GM18861 (cell line): ENCODE measurements around the gene FAM114A1.

Experiments
- ATAC-seq: cut with Tn5 transposase; IDR thresholded peaks from one replicate; pipeline ENCODE4 v1.9.1; 2021; ENCODE audit not compliant: unreplicated experiment

The FAM114A1 gene

DNA sequence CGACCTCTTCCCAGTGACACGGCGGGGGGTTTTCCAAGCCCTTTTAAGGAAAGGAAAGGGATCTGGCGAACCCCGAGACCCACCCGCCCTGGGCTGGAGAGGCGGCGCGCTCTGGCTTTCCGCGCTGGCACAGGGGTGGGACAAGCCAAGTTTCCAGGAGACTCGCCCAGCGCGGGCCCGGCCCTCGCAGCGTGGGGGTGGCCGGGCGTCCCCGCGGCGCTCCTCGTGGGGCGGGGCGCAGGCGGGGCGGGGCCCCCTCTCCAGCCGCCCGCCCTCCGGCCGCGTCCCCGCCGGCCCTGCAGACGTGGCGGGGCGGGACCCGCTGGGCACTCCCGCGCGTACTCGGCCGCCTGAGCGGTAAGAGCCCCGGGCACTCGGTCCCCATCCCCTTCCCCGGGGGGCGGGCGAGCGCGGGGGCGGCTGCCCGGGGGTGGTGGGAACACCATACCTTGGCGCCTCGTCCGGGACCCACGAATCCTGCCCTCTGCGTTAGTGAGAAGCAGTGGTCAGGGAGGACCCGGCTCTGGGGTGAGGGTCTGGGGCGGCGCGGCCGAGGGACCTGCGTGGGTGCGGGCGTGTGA is at the start of gene FAM114A1:
Gene FAM114A1, plus strand, starts transcription at position 329 of the 581 bp plus-strand sequence. CDS start 10,273 bp downstream, outside the sequence.
- ATAC-seq: peak; percentile 53

DNA sequence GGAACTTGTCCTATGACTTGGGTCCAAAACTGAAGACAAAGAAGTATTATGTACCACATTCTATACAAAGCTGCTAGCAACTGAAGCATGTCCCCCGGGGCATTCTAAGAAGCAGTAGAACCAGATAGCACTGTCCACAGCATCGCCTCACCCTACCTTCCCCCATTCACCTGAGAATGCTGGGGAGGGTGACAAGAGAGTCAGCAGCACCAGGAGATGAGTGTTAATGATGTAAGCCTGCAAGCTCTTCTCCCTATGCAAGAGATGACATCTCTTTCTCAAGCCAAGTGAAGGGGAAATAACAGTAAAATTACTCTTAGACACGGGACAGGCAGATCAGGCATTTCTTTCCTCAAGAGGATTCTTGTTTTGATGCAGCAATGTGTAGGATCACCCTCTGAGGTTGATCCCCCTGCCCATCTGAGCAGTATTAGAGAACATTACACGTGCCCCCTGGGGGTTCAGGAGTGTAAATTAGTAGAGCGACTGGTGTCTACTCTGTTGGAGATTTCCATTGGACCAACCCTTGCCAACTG is 49.1 kb upstream of the FAM114A1 start:
- ATAC-seq: peak; percentile 49

DNA sequence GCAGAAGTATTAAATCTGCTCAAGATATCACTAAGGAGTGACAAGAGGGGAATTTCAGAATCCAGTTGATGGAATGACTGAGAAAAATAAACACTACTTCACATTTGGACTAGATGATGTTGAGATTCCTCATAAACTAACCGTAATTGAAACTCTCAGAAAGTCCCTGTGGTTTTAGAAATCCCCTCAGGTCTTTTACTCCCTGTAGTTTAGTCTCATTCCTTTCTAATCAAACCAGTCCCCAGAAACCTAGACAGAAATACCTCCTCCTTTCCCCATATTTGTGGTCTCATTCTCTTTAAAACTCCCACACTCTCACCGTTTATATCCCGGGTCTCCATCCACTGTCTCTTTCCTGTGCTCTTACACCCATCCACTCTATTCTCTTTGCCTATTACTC is 48.0 kb upstream of the FAM114A1 start:
- no peak for ATAC-seq

DNA sequence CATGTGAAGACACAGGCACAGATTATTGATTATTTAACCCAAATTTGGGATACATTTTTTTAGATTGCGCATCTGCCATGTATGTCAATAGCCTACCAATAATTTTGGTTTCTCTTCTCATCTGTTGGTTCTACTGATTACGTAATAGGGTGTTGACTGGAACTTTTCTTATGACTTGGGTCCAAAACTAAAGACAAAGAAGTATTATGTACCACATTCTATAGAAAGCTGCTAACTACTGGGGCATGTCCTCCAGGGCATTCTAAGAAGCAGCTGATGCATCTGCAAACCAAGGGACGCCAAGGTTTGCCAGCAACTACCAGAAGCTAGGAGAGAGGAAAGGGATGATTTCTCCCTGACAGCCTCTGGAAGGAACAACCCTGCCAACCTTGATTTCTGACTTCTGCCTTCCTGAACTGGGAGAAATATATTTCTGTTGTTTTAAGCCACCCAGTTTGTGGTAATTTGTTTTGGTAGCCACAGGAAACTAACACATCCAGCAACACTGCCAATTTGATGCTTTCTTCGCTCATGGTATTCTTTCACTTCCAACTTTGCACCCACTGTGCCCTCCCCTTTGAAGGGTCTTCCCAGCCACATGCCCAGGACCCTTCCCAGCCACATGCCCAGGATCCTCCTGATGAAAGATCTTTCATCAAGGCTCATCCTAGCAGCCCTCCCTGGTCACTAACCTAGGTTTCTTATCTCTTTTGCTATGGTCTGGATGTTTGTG is 47.1 kb upstream of the FAM114A1 start:
- ATAC-seq: peak; percentile 43

DNA sequence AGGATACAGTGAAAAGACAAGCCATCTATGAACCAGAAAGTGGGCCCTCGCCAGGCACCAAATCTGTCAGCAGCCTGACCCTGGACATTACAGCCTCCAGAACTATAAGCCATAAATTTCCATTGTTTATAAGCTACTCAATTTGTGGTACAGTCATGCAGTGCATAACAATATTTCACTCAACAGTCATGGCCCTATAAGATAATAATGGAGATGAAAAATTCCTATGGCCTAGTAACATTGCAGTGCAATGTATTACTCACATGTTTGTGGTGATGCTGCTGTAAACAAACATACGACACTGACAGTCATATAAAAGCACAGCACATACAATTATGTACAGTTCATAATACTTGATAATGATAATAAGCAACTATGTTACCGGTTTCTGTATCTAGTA is 45.9 kb upstream of the FAM114A1 start:
- no peak for ATAC-seq

DNA sequence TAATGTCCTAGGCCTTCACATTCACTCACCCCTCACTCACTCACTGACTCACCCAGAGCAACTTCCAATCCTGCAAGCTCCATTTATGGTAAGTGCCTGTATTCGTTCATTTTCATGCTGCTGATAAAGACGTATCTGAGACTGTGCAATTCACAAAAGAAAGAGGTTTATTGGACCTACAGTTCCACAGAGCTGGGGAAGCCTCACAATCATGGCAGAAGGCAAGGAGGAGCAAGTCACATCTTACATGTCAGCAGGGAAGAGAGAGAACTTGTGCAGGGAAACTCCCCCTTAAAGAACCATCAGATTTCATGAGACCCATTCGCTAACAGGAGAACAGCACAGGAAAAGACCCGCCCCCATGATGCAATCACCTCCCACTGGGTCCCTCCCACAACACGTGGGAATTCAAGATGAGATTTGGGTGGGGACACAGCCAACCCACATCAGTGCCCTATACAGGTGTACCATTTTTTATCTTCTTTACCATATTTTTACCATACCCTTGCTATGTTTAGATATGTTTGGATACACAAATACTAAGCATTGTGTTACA is 44.8 kb upstream of the FAM114A1 start:
- ATAC-seq: no peak

DNA sequence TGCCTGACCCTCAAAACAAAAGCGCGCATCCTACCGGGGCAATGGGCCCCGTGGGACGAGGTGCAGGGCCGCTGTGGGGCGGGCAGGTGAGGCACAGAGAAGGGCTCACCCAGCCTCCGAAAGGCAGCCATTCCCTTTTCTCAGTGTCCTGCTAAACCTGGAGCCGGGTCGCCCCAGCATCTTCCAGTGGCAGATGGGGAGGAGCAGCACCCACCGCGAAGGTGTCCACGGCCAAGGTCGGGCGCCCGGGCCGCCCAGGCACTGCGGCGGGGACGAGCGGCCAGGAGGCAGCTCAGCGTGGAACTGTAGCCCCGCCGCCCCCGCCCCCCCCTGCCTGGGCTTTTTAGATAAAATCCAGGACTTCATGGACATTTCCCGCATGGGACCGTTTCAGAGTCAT is 43.8 kb upstream of the FAM114A1 start:
- ATAC-seq: no peak

DNA sequence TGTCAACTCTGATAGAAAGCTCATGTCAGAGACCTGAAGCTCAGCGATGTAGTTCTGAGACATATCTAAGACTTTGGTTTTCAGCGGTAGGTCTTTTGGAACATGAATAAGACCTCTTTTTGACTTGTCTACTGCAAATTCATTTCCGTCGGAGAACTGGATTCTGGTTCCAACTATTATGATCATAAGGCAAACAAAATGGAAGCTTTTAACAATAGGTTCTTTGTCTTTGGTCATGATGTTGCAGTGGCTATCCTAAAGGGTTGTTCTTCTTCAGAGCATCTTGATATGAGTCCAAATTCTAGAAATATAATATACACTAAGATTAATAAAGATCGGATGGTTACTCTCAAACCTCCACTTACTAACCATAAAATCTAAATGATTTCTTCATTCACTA is 38.4 kb upstream of the FAM114A1 start:
- no peak for ATAC-seq

DNA sequence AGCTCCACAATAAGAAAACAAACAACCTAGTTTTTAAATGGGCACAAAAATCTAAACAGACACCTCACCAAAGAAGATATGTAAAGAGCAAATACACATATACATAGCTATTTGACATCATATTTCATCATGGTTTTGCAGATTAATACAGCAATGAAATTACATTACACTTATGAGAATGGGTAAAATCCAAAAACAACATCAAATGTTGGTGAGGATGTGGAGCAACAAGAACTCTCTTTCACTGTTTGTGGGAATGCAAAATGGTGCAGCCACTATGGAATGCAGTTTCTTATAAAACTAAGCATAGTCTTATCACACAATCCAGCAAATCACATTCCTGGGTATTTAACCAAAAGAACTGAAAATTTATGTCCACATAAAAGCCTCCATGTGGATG is 36.0 kb upstream of the FAM114A1 start:
- no peak for ATAC-seq

DNA sequence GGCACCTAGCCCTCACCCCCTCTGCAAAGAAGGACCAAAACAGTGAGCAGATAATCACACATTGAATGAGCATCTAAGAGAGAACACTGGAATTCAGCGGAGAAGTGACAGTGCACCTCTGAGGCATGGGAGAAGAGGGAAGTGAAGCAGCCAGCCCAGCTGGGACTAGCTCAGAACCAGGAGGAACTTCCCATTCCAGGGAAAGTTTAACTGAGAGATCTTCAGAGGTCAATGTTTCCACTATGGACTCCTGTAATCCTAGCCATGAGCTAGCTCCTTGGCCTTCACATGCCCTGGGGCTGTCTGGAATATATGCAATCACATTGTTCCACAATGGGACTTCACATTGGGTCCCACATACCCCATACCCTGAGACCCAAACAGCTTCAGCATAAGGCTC is 35.4 kb upstream of the FAM114A1 start:
- ATAC-seq: no peak

DNA sequence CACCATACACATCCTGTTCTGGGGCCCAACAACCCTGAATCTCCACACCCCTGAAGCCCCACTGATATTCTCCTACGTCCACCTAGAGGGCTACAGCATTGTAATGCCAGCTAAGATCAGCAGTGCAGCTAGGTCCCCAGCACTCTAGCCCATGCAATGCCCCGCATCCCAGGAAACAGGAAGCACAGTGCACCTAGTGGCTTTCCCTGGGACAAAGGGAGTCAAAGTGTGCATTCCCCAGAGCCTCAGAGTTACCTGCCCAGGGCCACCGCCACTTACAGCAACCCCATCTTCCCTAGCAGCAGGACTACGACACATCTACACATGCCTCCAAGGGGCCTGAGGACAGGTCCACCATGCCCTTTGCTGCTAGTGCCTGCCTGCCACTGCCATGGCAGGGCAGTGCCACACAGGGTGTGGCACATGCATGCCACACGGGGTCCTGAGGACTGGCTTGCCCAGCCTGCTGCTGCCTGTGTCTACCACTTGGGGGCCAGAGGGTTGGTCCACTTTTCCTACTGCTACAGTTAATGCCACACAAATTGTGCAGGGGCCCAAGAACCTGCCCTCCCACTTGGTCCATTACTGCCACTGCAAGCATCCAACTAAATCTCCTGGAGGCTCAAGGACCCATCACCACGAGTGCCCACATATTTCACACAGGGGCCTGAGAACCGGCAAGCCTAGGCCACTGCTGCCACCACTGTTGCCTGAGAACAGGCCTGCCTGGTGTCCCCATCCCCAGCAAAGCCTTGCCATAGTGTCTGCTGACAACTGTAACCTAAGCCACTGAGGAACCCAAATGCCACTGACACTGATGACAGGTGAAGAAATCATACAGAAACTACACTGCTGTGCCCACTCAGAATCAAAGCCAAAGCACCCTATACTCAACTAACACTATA is 34.7 kb upstream of the FAM114A1 start:
- ATAC-seq: no peak

DNA sequence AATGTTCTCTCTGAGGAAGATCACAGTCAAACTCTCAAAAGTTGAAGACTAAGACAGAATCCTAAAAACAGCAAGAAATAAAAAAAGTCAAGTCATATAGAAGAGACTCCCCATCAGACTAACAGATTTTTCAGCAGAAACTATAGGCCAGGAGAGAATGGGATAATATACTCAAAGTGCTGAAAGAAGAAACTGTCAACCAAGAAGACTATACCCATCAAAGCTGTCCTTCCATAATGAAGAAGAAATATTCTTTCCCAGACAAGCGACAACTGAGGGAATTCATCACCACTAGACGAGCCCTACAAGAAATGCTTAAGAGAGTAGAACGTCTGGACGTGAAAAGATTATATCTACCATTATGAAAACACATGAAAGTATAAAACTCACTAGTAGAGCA is 33.0 kb upstream of the FAM114A1 start:
- ATAC-seq: no peak

DNA sequence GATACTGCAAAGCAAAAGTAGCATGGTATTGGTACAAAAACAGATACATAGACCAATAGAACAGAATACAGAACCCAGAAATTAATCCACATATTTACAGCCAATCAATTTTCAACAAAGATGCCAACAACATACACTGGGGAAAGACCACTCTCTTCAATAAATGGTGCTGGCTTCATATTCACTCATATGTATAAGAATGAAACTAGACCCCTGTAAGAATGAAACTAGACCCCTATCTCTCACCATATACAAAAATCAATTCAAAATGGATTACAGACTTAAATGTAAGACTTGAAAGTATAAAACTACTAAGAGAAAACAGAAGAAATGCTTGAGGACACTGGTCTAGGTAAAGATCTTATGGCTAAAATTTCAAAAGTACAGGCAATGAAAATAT is 30.3 kb upstream of the FAM114A1 start:
- no peak for ATAC-seq

DNA sequence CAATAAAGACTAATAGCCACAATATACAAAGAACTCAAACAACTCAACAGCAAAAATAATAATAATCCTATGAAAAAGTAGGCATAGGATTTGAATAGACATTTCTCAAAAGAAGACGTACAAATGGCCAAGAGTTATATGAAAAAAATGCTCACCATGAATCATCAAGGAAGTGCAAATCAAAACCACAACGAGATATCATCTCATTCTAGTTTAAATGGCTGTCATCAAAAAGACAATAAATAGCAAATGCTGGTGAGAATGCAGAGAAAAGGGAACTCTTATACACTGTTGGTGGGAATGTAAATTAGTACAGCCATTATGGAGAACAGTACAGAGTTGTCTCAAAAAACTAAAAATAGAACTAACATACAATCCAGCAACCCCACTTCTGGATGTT is 29.8 kb upstream of the FAM114A1 start:
- ATAC-seq: no peak

DNA sequence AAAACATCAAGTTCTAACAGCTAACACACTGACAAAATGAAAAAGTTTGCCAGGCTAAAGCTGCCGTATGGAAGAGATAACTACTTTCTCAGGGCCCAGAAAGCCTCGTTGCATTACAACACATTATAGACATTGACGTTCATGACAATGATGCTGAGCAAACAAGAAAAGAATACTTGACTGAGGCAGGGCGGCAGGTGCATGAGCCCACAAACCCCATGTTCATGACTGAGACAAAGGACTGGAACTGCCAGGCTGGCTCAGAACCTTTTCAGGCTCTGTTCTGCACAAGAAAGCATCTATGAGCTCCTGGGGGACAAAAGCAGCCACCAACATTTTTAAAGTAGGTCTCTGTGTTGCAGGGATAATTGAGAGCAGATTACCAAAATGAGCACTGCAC is 24.6 kb upstream of the FAM114A1 start:
- ATAC-seq: no peak

DNA sequence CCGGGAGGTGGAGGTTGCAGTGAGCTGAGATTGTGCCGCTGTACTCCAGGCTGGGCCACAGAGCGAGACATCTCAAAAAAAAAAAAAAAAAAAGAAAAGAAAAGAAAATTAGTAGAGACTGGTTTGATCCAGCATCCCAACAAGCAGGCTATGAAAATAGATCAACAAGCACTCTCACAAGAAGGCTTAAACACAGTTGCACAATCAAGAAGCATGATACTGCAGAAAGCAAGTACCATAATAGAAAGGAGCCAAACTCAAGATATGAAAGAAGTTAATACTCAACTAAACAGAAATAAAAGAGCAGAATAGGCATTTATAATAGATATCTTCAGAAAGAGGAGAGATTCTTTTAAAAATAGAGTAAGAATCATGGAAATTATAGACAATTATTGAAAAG is 21.6 kb upstream of the FAM114A1 start:
- ATAC-seq: no peak

DNA sequence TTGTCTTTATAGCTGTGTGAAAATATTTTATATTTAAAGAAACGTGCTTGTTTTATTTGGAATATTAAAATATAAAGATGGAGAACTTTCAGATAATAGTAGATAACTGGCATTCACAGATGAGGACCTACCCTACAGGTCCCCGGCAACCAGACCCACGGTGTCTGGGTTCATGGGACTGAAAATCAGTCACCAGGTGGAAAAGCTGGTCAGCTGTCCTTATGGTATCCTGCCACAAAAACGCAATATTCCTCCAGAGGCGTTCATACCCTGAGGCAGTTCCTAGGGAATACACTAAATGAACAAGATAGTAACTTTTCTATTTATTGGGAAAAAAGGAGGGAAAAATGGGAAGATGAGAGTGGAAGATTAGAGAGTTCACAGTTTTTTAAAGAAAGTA is 12.1 kb upstream of the FAM114A1 start:
- ATAC-seq: no peak

DNA sequence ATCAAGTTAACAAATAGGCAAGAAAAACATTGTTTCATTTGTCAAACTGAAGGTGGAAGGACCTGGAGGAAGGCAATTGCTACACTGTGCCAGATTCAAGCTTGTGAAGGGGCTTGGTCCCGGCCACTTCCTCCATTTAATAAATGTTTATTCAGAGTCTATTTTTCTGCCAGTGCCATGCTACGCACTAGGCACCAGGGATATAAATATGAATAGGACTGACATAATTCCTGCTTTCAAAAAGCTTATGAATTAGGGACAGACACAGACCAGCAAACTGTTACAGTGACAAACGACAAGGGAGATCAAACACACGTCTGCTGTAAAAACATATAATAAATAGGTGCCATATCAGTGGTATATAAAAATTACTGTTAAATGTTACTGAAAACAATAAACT is 11.6 kb upstream of the FAM114A1 start:
- peak; percentile 24 for ATAC-seq

DNA sequence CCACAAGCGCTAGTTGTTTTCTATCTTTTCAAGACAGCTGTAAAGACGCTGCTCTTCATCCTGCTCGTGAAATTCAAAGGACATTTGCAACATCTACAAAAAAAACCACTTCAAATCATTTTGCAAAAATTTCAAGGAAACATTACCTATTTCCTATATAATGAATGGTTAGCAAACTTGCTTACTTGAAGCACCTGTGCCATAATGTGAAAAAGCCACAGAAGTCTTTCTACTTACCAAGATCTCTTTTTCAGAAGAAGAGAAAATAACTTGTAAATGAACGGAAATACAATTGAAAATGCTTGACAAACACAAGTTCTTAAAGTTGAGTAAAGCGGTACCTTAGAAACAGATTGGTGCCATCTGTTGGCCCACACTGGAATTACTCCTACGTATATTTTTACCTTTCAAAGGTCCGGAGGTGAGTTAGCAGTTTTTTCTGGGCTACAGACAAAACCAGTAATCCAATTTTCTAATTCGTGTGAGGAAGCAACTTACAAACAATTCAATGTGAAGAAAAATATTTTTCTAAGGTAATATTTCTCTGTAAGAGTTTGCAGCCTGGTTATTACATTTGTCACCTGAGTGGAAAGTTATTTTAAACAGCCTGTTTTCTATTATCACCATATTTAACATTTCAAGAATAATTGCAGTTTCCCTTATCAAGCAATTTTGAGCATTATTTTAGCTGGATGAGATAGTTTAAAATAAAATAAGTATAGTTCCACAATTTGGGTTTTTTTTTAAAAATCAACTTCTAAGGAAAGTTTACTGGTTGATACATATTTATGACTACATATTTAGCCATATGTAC is 10.9 kb upstream of the FAM114A1 start, which contains the start of gene TLR6:
Gene TLR6, minus strand, starts transcription at position 294 of the 814 bp plus-strand sequence. CDS start 27,344 bp downstream, outside the sequence.
- ATAC-seq: peak; percentile 38

DNA sequence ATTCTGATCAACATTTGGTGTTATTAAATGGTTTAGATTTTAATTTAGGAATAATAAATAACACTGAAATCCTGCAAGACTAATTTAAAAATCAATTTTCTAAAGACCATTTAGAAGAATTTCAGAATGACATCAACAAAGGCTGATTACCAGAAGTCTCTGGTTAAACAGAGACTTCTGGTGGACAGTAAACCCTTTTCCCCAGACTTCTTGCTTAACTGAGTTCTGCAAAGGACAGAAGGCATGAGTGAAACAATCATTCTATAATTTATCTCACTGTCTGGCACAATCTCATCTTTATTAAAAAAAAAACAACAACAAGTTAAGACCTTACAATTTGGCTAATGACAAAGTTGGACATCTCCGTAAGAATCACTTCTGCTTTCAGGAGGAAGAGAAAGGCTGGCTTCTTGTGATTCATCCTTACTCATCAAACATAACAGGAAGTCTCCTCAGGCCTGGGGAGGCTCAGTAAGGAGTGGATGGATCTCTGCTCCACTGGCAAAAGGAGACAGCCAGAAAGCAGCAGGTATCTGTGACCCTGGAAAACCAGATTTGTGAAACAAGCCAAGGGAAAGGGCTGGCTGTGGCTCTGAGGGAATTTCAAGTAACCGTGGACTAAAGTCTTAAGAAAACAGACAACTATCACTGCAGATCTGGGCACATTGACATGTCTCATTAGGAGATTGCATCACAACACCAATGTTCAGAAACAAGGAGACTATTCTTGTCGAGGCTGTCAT is 10.1 kb upstream of the FAM114A1 start:
- peak; percentile 53 for ATAC-seq
